Right cardiac atrium (tissue), 5 donors: ENCODE data around the gene DYNC2LI1. TPM values are rescaled to one million over a fixed set of nuclear protein-coding genes. Genes with fewer than 3 reads are reported as not detected.

Experiments
- ATAC-seq, 2 donors: fragments of 200-7000 bp; cut with Tn5 transposase; one replicate each; pipeline versions ENCODE4 v1.8.0 to v1.9.1; 2020; ENCODE audit warnings: moderate library complexity in 2 of 2, mild to moderate bottlenecking in 1 of 2
- DNase-seq, 3 donors: peaks; one replicate each; pipeline ENCODE4 v3.0.0-alpha.2; 2020
- H3K27ac ChIP-seq: one replicate; pipeline ENCODE4 v1.5.1; 2013; ENCODE audit warnings: mild to moderate bottlenecking, low read length, control low read depth, moderate library complexity
- H3K27me3 ChIP-seq: one replicate; pipeline ENCODE4 v1.6.1; 2013; ENCODE audit not compliant: control insufficient read depth, insufficient read depth
- H3K4me1 ChIP-seq: one replicate; pipeline ENCODE4 v1.6.1; 2013; ENCODE audit warnings: low read length; ENCODE audit not compliant: control insufficient read depth, insufficient read depth
- H3K4me3 ChIP-seq: one replicate; pipeline ENCODE4 v1.5.1; 2013; ENCODE audit warnings: low read length, control low read depth
- H3K9me3 ChIP-seq: one replicate; pipeline ENCODE4 v1.6.1; 2013; ENCODE audit warnings: low read length; ENCODE audit not compliant: control insufficient read depth
- WGBS: extraction: QIAGEN DNeasy Blood & Tissue Kit; methylation state at CpG from one replicate; pipeline ENCODE4 v1.1.7; 2013; 5-methylcytosine and 5-hydroxymethylcytosine counted together
- intact Hi-C, 4 donors: fragments of 100-400 bp; cut with DNase I; formaldehyde crosslinking; loops; one replicate each; pipeline versions ENCODE4 v1.11.0 to v1.14.0; 2022 to 2023
- polyA plus RNA-seq: library from polyadenylated mRNA; stranded (reverse); fragments of 200-250 nt; gene quantifications from one replicate; pipeline ENCODE4 v1.2.3, GENCODE V29; 2013
- total RNA-seq, 4 donors: library from RNA; stranded (reverse); fragmentation: NEBNext Ultra II Directional; extraction: Animal tissue kit (Norgen Biotek cat#: 25700); gene quantifications; one replicate each; pipeline ENCODE4 v1.2.1, GENCODE V29; 2021
- donor health status: healthy with polysubstance abuse.
- donor health status: DM: no; HTN: yes; CAD: no.
- donor health status: DM: no; HTN: no; CAD: no.
- donor health status: DM: no; HTN: yes; CAD: no; lungs with severe emphysema.
- donor health status: DM: yes; HTN: yes; CAD: no.

The DYNC2LI1 gene
- total and polyA plus RNA-seq, 5 donors, result 5.7 to 18.2 (median 13.3) TPM

DNA sequence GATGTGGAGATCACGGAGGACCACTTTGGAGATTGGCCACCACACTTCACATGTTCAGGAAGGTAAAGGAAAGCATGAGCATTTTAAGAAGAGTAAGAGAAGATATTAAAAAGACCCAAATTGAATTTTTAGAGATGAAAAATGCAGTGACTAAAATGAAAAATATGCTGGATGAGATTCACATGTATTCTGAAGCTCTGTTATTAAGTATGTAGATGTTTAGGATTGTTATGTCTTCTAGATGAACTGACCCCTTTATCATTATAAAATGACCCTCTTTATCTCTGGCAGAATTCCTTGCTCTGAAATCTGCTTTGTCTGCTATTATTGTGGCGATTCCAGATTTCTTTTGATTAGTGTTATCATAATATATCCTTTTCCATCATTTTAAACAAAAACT lies 36.0 kb upstream of the DYNC2LI1 start:
- H3K4me3 ChIP-seq, result no peak overlapping the region
- 65% methylated on average over 2 of the region's 2 CpGs for WGBS
- no peaks in the 10 kb centered on the region for H3K9me3 ChIP-seq
- DNase-seq, result no peak
- H3K27ac ChIP-seq, result no peak overlapping the region
- no peaks in the 10 kb centered on the region for H3K4me1 ChIP-seq
- intact Hi-C loops, result no loop called here
- no peaks in the 10 kb centered on the region for H3K27me3 ChIP-seq
- ATAC-seq, result no peak

DNA sequence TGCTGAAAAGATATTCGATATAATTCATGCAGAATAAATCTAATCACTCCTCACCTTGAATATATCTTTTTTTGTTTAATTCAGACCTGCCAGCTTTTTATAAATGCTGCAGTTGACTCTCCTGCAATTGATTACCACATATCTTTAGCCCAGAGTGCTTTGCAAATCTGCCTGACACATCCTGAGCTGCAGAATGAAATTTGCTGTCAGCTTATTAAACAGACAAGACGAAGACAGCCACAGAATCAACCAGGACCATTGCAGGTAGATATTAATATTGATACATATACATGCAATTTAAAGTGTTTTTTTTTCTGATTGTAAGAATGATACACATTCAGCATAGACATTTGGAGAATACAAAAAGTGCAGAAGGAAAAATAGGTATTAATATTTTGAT lies 35.6 kb upstream of the DYNC2LI1 start:
- no peaks in the 10 kb centered on the region for H3K27me3 ChIP-seq
- DNase-seq (no peak), ATAC-seq (no peak)
- 82% methylated on average over 2 of the region's 2 CpGs for WGBS
- H3K27ac ChIP-seq, result no peak overlapping the region
- no peak overlapping the region for H3K4me3 ChIP-seq
- intact Hi-C loops, result no loop called here
- H3K4me1 ChIP-seq, result no peaks in the 10 kb centered on the region
- no peaks in the 10 kb centered on the region for H3K9me3 ChIP-seq

DNA sequence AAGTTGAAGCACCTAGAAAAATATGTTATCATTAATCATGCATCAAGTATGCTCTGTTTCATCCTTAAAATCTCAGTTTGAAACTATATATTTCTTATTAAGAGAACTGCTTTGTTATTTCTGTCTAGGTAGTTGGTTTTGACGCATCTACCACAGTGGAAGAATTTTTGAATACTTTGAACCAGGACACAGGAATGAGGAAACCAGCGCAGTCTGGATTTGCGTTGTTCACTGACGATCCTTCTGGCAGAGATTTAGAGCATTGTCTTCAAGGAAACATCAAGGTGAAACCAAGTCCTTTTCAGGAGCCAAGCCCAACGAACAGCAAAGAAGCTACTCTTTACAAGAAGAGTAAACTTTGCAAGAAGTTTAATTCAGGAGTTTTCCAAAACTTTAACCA lies 30.1 kb upstream of the DYNC2LI1 start:
- Histone ChIP-seq H3K4me3 (no peak overlapping the region), H3K4me1 (no peaks in the 10 kb centered on the region), H3K9me3 (no peaks in the 10 kb centered on the region), H3K27me3 (no peaks in the 10 kb centered on the region), H3K27ac (no peak overlapping the region)
- ATAC-seq, result no peak
- intact Hi-C loops, result no loop called here
- DNase-seq, result no peak
- 71% methylated on average over 5 of the region's 5 CpGs for WGBS

DNA sequence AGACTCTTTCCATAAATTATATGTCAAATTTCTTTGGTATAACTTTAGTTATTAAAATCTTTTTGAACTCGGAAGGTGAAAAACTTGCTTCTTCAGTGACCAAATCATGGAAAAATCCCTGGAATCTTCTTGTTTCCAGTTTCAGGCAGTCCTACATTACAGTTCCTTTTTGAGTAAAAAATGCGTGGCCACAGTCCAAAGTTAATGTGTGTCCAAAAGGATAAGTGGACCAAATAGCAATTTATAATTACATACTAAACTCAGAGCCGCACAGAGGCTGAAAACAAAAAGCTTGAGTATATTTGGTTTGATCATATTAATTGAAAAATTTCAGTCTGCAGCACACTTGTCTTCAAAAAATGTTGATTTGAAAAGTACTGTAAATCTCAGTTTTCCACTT lies 28.4 kb upstream of the DYNC2LI1 start:
- peaks cover 3% of the 10 kb centered on the region for H3K4me1 ChIP-seq
- WGBS, result 50% methylated on average over 3 of the region's 3 CpGs
- ATAC-seq (no peak), DNase-seq (no peak)
- intact Hi-C loops, result no loop called here
- H3K27me3 ChIP-seq, result no peaks in the 10 kb centered on the region
- no peak overlapping the region for H3K27ac ChIP-seq
- H3K4me3 ChIP-seq, result no peak overlapping the region
- no peaks in the 10 kb centered on the region for H3K9me3 ChIP-seq

DNA sequence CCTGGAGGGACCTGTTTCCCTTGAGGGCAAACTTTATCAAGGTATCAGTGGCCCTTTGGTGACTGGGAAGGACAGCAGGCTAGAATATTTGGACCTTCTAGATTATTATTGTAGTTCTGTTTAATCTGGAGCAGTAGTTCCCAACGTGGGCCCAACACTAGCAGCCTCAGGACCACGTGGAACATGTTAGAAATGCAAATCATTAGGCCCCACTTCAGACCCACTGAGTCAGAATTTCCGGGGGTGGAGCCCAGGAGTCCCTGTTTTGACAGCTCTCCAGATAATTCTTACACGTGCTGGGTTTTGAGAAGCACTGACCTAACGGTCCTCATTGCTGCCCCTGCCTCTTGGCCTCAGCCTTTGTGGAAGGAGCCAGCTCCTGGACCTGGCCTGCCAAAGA lies 25.5 kb upstream of the DYNC2LI1 start:
- Histone ChIP-seq H3K4me1 (peaks cover 3% of the 10 kb centered on the region), H3K9me3 (no peaks in the 10 kb centered on the region), H3K27me3 (no peaks in the 10 kb centered on the region), H3K27ac (no peak overlapping the region), H3K4me3 (no peak overlapping the region)
- WGBS, result 63% methylated on average over 5 of the region's 5 CpGs
- DNase-seq (no peak), ATAC-seq (no peak)
- intact Hi-C loops, result no loop called here

DNA sequence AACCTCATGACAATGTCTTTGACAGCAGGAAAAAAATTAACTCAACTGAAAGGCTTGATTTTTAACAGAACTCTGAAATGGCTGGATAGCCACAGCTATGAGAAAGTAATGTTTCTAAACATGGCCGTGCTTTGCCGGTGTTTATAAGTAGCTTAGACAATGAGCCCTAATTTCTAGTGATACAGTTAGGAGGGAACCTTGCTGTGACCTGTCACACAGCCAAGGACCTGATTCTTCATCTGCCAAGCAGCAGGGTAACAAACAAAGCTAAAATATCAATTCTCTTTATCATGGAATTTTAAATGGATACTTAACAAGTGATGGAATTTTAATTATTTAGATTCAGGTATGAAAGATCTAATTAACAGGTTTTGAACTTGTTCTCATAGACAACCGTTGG lies 24.3 kb upstream of the DYNC2LI1 start:
- 43% methylated on average over 3 of the region's 3 CpGs for WGBS
- peaks cover 3% of the 10 kb centered on the region for H3K4me1 ChIP-seq
- H3K9me3 ChIP-seq, result no peaks in the 10 kb centered on the region
- intact Hi-C loops, result no loop called here
- H3K27me3 ChIP-seq, result no peaks in the 10 kb centered on the region
- H3K27ac ChIP-seq, result peak overlapping the region; percentile 52
- no peak overlapping the region for H3K4me3 ChIP-seq
- no peak for DNase-seq
- ATAC-seq, result no peak

DNA sequence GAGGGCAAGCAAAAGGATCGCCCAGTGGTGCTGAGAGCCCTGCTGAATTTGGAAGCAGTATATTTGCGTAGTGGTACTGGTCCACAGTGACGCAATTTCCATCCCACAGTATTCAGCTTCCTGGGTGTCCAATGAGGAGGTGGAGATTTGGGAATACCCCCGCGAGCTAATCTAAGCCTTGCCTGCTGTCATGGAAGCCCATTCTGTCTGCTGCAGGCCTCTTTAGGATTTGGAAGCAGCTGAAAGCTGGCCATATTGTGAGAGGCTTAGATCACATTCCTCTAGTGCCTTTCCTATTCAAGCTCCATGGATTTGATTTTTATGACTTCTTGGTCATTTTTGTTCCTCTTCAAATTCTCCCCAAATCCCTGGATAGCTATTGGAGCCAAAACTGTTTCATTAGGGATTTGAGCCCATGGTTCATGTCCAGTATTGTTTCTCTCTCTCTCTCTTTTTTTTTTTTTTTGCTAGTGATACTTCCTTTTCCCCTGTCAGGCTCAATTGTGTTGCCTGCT lies 22.3 kb upstream of the DYNC2LI1 start:
- Histone ChIP-seq H3K4me3 (no peak overlapping the region), H3K4me1 (peaks cover 3% of the 10 kb centered on the region), H3K27me3 (no peaks in the 10 kb centered on the region), H3K27ac (no peak overlapping the region), H3K9me3 (no peaks in the 10 kb centered on the region)
- DNase-seq (no peak), ATAC-seq (no peak)
- intact Hi-C loops, result no loop called here
- 89% methylated on average over 5 of the region's 5 CpGs for WGBS

DNA sequence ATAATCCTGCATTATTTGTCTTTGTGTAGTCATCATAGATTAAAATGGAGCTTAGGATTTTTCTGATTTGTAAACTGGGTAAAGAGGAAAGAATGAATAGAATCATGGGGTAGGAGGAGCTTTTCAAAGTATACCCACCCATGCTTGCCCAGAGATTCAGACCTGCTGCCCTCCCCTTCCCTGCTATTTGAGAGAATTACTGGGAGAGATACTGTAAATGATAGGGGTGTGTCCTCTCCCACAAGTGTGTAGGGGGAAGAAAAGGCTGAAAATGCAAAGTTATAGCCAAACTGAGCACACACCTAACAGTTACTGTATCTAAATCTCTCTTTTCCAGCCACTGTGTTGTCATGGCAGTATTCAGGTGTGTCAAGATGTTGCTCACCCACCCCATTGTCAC lies 21.5 kb upstream of the DYNC2LI1 start:
- DNase-seq, result no peak
- H3K27me3 ChIP-seq, result no peaks in the 10 kb centered on the region
- H3K4me1 ChIP-seq, result peaks cover 3% of the 10 kb centered on the region
- ATAC-seq, result no peak
- intact Hi-C loops, result no loop called here
- no peak overlapping the region for H3K4me3 ChIP-seq
- H3K27ac ChIP-seq, result no peak overlapping the region
- no peaks in the 10 kb centered on the region for H3K9me3 ChIP-seq

DNA sequence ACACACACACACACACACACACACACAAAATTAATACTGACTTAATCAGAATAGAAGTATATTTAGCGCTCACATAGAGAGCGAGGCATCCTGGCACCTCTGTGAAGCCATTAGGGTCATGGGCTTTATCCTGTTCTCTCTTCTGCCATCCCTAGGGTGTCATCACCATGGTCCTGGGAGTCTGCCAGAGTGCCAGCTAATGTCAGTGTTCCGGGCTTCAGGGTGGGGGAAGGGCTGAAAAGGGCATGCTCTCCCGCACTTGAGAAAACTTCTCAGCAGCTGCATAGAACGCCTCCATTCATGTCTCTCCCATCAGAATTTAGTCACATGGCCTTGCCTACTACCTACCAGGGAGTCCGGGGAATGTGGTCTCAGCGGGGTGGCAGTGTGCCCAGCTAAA lies 19.7 kb upstream of the DYNC2LI1 start:
- 60% methylated on average over 7 of the region's 7 CpGs for WGBS
- DNase-seq, result peak; percentile 64 to 85 (median 79)
- Histone ChIP-seq H3K4me3 (no peak overlapping the region), H3K9me3 (no peaks in the 10 kb centered on the region), H3K27ac (peak overlapping the region; percentile 54), H3K27me3 (no peaks in the 10 kb centered on the region), H3K4me1 (peaks cover 3% of the 10 kb centered on the region)
- intact Hi-C loops, result no loop called here
- peak; percentile 88 to 91 for ATAC-seq

DNA sequence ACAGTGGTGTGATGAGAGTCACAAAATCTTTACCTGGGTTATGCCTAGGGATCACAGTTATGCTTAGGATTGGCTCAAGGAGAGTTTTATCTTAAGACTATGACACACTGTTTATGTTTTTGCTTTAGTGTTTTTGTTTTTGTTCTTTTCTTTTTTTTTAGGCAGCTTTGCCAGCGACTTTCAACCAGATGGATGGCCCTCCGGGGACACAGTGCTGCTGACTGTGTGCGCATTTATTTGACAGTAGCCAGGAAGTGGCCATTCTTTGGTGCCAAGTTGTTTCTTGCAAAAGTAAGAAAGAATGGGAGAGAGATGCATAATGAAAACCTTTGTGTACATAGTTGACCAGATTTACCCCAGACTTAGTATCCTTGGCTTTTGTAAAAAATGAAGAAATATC lies 15.1 kb upstream of the DYNC2LI1 start:
- intact Hi-C loops, result no loop called here
- H3K4me3 ChIP-seq, result no peak overlapping the region
- 34% methylated on average over 3 of the region's 3 CpGs for WGBS
- no peaks in the 10 kb centered on the region for H3K27me3 ChIP-seq
- peak in 2 of 3 donors; percentile 48 to 79 for DNase-seq
- peak; percentile 47 to 48 for ATAC-seq
- H3K27ac ChIP-seq, result no peak overlapping the region
- H3K9me3 ChIP-seq, result no peaks in the 10 kb centered on the region
- no peaks in the 10 kb centered on the region for H3K4me1 ChIP-seq

DNA sequence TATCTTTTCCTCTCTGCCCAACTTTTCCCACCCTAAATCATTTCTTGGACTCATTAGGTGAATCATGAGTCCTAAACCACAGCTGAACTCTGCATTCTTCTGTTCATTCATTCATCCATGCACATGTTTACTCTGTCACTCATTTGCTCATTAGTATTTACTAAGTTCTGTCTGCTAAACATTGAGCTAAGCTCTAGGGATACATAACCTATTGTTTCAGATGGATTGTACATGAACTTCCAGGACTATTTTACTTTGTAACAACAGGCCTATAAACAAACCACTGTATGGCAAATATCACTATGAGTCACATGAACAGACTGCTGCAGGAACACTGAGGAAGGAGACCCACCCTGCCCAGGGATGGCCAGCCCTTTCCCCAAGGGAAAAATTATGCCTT lies 14.6 kb upstream of the DYNC2LI1 start:
- H3K4me1 ChIP-seq, result no peaks in the 10 kb centered on the region
- ATAC-seq (peak; percentile 45 to 61), DNase-seq (no peak)
- H3K4me3 ChIP-seq, result no peak overlapping the region
- no peaks in the 10 kb centered on the region for H3K9me3 ChIP-seq
- H3K27ac ChIP-seq, result no peak overlapping the region
- H3K27me3 ChIP-seq, result no peaks in the 10 kb centered on the region
- intact Hi-C loops, result no loop called here

DNA sequence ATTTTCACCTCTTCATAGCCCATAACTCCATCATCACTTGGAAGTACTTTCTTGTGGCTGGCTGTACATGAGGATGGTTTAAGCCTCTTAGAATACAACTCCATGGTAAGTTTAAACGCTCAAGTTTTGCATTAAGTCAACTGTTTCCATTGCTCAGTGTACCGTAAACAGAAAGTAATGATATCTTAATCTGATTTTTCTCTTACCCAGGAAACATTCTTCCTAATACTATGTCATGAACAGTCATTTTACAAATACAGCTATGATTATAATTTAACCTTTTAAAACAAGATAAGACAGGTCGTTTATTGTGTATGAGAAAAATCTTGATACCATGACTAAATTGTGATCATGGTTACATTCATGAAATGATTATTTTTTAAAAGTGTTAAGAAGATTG lies 11.6 kb upstream of the DYNC2LI1 start:
- H3K27me3 ChIP-seq, result no peaks in the 10 kb centered on the region
- H3K4me1 ChIP-seq, result no peaks in the 10 kb centered on the region
- intact Hi-C loops, result no loop called here
- DNase-seq (no peak), ATAC-seq (no peak)
- 72% methylated on average over 3 of the region's 3 CpGs for WGBS
- H3K27ac ChIP-seq, result no peak overlapping the region
- H3K9me3 ChIP-seq, result no peaks in the 10 kb centered on the region
- H3K4me3 ChIP-seq, result no peak overlapping the region
